Panc1 (cell line): ENCODE results near the gene MSANTD1. TPM values are rescaled to one million over a fixed set of nuclear protein-coding genes. Genes with fewer than 3 reads are reported as not detected.

Experiments
- ATAC-seq: fragments of 200-7000 bp; cut with Tn5 transposase; 2 replicates; pipeline ENCODE4 v1.9.1; 2020; ENCODE audit warnings: mild to moderate bottlenecking, moderate library complexity
- BruUV-seq: library from RNA; stranded (reverse); fragments of 400-500 nt; replicated peaks from 2 replicates; lab custom pipeline; 2021; lab: Mats Ljungman, UMichigan
- CTCF ChIA-PET: fragments of 300-600 bp; sonication (Branson Sonifier 250); formaldehyde crosslinking; loops from one replicate; lab custom pipeline; 2022; ENCODE audit warnings: antibody characterized with exemption; lab: Charles Lee
- POLR2A ChIA-PET: fragments of 300-600 bp; sonication (Branson Sonifier 250); formaldehyde crosslinking; loops from one replicate; lab custom pipeline; 2022; ENCODE audit warnings: antibody characterized with exemption; lab: Charles Lee
- DNase-seq: peaks from one replicate; pipeline ENCODE4 v3.0.0-alpha.2; 2010; ENCODE audit warnings: low read depth, low spot score
- H3K27ac ChIP-seq: 2 replicates; pipeline ENCODE4 v1.5.1; 2011; ENCODE audit warnings: mild to moderate bottlenecking, low read length, inconsistent platforms
- H3K27me3 ChIP-seq: fragments of 200-500 bp; sonication (Bioruptor generic); 2 replicates; pipeline ENCODE4 v1.6.0; 2014; ENCODE audit warnings: low read length, inconsistent platforms; ENCODE audit not compliant: control insufficient read depth, insufficient read depth
- H3K36me3 ChIP-seq: fragments of 200-500 bp; sonication (Bioruptor generic); 2 replicates; pipeline ENCODE4 v1.5.1; 2014; ENCODE audit warnings: inconsistent platforms, mild to moderate bottlenecking, low read length, moderate library complexity; ENCODE audit not compliant: control insufficient read depth, insufficient read depth
- H3K4me1 ChIP-seq: 2 replicates; pipeline ENCODE4 v1.5.1; 2011; ENCODE audit warnings: inconsistent platforms, mild to moderate bottlenecking, low read length, moderate library complexity; ENCODE audit not compliant: control insufficient read depth, insufficient read depth
- H3K4me3 ChIP-seq, 2 experiments: 2 replicates each; pipeline ENCODE4 v1.5.1; 2011 to 2012; ENCODE audit warnings: low read depth in 2 of 2, low read length in 2 of 2, mild to moderate bottlenecking in 2 of 2, inconsistent platforms in 1 of 2, moderate library complexity in 1 of 2
- H3K9me3 ChIP-seq: fragments of 200-500 bp; sonication (Bioruptor generic); 2 replicates; pipeline ENCODE4 v1.5.1; 2014; ENCODE audit warnings: low read depth, mild to moderate bottlenecking, inconsistent platforms, low read length, moderate library complexity; ENCODE audit not compliant: control insufficient read depth, insufficient read depth
- POLR2AphosphoS5 ChIP-seq: IDR thresholded peaks from 2 replicates; pipeline ENCODE4 v1.6.1; 2012; ENCODE audit warnings: mild to moderate bottlenecking, low read depth, low read length, moderate library complexity
- SIN3A ChIP-seq: IDR thresholded peaks from 2 replicates; pipeline ENCODE4 v1.6.1; 2012; ENCODE audit warnings: low read depth, mild to moderate bottlenecking, low read length, moderate library complexity, borderline replicate concordance; ENCODE audit not compliant: insufficient read depth
- TCF7L2 ChIP-seq: IDR thresholded peaks from 2 replicates; pipeline ENCODE4 v1.6.1; 2011; ENCODE audit warnings: mild to moderate bottlenecking, low read depth, low read length, inconsistent platforms
- in situ Hi-C: cut with HindIII; loops from 2 replicates; pipeline ENCODE4 v1.10.0; 2016; ENCODE audit warnings: low sequenced_read_pairs, low pct_unique_long_range_greater_than_20kb
- intact Hi-C: fragments of 100-400 bp; cut with micrococcal nuclease; formaldehyde crosslinking; loops from one replicate; pipeline ENCODE4 v1.10.0; 2022; ENCODE audit not compliant: unreplicated experiment
- total RNA-seq: library from RNA; stranded (reverse); gene quantifications from one replicate; pipeline ENCODE4 v1.2.1, GENCODE V29; 2021; ENCODE audit not compliant: unreplicated experiment
- TF ChIP-seq, protein P1 (sequence below): fragments of 450-650 bp; IDR thresholded peaks from 2 replicates; pipeline ENCODE4 v1.5.1; 2017; ENCODE audit warnings: mild to moderate bottlenecking
- TF ChIP-seq, protein P2 (sequence below), 2 experiments: IDR thresholded peaks; 2 replicates each; pipeline ENCODE4 v1.6.1; 2011 to 2012; ENCODE audit warnings: low read depth in 2 of 2, control low read depth in 1 of 2, low read length in 1 of 2, mild to moderate bottlenecking in 1 of 2, moderate library complexity in 1 of 2; ENCODE audit not compliant: insufficient read depth in 1 of 2

Gene MSANTD1
- total RNA-seq, 1 experiment from 2014 or later: 0.57 TPM

DNA sequence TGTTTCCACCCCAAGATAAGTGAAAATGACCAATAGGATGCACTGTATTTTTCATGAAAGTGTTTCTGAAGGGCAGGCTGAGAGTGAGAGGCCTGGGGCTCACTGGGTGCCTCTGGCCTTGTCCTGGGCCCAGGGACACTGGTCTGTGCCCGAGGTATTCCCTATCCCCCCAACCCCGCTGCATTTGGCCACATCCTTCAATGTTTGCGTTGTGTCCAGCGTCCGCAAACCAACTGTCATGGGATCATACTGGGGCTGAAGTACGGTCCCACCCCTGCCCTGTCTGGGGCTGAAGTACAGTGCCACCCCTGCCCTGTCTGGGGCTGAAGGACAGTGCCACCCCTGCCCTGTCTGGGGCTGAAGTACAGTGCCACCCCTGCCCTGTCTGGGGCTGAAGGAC lies 22.0 kb upstream of the MSANTD1 start:
- TF ChIP-seq POLR2AphosphoS5 (no peak), TCF7L2 (no peak), SIN3A (no peak)
- TF ChIP-seq, protein P1, sequence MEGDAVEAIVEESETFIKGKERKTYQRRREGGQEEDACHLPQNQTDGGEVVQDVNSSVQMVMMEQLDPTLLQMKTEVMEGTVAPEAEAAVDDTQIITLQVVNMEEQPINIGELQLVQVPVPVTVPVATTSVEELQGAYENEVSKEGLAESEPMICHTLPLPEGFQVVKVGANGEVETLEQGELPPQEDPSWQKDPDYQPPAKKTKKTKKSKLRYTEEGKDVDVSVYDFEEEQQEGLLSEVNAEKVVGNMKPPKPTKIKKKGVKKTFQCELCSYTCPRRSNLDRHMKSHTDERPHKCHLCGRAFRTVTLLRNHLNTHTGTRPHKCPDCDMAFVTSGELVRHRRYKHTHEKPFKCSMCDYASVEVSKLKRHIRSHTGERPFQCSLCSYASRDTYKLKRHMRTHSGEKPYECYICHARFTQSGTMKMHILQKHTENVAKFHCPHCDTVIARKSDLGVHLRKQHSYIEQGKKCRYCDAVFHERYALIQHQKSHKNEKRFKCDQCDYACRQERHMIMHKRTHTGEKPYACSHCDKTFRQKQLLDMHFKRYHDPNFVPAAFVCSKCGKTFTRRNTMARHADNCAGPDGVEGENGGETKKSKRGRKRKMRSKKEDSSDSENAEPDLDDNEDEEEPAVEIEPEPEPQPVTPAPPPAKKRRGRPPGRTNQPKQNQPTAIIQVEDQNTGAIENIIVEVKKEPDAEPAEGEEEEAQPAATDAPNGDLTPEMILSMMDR: no peak
- TF ChIP-seq, protein P2, sequence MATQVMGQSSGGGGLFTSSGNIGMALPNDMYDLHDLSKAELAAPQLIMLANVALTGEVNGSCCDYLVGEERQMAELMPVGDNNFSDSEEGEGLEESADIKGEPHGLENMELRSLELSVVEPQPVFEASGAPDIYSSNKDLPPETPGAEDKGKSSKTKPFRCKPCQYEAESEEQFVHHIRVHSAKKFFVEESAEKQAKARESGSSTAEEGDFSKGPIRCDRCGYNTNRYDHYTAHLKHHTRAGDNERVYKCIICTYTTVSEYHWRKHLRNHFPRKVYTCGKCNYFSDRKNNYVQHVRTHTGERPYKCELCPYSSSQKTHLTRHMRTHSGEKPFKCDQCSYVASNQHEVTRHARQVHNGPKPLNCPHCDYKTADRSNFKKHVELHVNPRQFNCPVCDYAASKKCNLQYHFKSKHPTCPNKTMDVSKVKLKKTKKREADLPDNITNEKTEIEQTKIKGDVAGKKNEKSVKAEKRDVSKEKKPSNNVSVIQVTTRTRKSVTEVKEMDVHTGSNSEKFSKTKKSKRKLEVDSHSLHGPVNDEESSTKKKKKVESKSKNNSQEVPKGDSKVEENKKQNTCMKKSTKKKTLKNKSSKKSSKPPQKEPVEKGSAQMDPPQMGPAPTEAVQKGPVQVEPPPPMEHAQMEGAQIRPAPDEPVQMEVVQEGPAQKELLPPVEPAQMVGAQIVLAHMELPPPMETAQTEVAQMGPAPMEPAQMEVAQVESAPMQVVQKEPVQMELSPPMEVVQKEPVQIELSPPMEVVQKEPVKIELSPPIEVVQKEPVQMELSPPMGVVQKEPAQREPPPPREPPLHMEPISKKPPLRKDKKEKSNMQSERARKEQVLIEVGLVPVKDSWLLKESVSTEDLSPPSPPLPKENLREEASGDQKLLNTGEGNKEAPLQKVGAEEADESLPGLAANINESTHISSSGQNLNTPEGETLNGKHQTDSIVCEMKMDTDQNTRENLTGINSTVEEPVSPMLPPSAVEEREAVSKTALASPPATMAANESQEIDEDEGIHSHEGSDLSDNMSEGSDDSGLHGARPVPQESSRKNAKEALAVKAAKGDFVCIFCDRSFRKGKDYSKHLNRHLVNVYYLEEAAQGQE (IDR thresholded peaks at IDR 0.05; ENCODE audit: insufficient read depth in 1 of 2, low read depth in 2 of 2, low read length in 1 of 2): no peak
- H3K27ac ChIP-seq: no peak overlapping the region
- ATAC-seq (no peak), DNase-seq (no peak)
- POLR2A ChIA-PET: no interaction called here
- H3K36me3 ChIP-seq: no peaks in the 10 kb centered on the region
- BruUV-seq: no TSS peak
- no peaks in the 10 kb centered on the region for H3K4me1 ChIP-seq
- CTCF ChIA-PET: no interaction called here
- no peaks in the 10 kb centered on the region for H3K27me3 ChIP-seq
- H3K4me3 ChIP-seq: no peak overlapping the region
- no peaks in the 10 kb centered on the region for H3K9me3 ChIP-seq
- in situ Hi-C loops (no loop called here), intact Hi-C loops (no loop called here)

DNA sequence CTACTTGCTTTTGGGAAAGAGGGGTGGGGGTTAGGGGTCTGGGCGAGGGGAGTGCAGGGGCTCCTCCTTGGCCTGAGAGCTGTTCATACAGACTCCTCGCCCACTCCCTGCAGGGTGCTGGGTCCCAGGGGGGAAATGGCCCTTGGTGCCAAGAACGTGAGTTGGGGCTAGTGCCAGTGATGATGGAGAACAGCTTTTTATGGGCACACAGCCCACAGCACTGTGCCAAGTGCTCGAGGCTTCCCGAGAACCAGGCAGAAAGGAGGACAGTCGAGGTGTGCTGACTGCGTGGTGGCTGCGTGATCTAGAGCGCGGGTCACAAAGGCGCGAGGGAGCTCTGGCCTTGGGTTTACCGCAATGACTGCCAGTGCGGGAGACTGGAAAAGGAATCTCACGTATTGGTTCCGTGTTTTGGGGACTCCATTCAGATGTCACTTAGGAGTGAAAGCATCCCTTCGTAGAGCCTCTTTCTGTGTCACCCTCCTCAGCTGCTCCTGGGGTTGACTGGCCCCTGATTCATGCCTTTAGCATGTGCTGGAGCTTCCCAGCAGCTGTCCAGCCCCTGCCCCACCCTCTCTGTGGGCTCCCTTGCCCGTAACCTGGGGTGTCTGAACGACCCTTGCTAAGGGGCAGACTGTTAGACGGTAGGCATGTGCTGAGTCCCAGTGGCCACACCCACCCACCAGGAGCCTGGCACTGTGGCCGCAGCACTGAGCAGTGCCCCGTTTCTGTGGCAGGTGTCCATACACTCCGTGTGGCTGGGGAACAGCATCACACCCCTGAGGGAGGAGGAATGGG lies 20.9 kb upstream of the MSANTD1 start:
- DNase-seq: no peak
- no peaks in the 10 kb centered on the region for H3K4me1 ChIP-seq
- TF ChIP-seq, protein P2 (IDR thresholded peaks at IDR 0.05; ENCODE audit: insufficient read depth in 1 of 2, low read depth in 2 of 2, low read length in 1 of 2): no peak
- BruUV-seq: no TSS peak
- ChIA-PET POLR2A (no interaction called here), CTCF (interaction anchor here (1.0 kb wide), 1 partner anchor 68 kb away, joined by 3 read pairs; no protein-coding TSS in a partner anchor)
- H3K27ac ChIP-seq: no peak overlapping the region
- no peaks in the 10 kb centered on the region for H3K9me3 ChIP-seq
- no peaks in the 10 kb centered on the region for H3K36me3 ChIP-seq
- H3K4me3 ChIP-seq: no peak overlapping the region
- ATAC-seq: no peak
- in situ Hi-C loops (no loop called here), intact Hi-C loops (no loop called here)
- H3K27me3 ChIP-seq: no peaks in the 10 kb centered on the region
